GM06990 (cell line): Measurements from ENCODE around the gene ATP6V1G1.

ENCODE experiments used
- DNase-seq: peaks from one replicate; pipeline ENCODE4 v3.0.0-alpha.2; 2011; ENCODE audit not compliant: insufficient read length; ENCODE audit errors: extremely low read depth
- H3K27me3 ChIP-seq: replicated peaks from 2 replicates; pipeline ENCODE4 v1.6.0; 2011; ENCODE audit warnings: low read length; ENCODE audit not compliant: control insufficient read depth, insufficient read depth
- H3K36me3 ChIP-seq: 2 replicates; pipeline ENCODE4 v1.5.1; 2011; ENCODE audit warnings: low read length; ENCODE audit not compliant: control insufficient read depth, insufficient read depth
- H3K4me3 ChIP-seq: replicated peaks from 2 replicates; pipeline ENCODE4 v1.5.1; 2011; ENCODE audit warnings: low read depth, mild to moderate bottlenecking, control low read depth, low read length
- TF ChIP-seq, protein P1 (sequence below): IDR thresholded peaks from 2 replicates; pipeline ENCODE4 v1.5.1; 2011; ENCODE audit warnings: low read length, control low read depth, mild to moderate bottlenecking, inconsistent platforms; ENCODE audit not compliant: insufficient read depth, poor library complexity, severe bottlenecking

ATP6V1G1 gene

DNA sequence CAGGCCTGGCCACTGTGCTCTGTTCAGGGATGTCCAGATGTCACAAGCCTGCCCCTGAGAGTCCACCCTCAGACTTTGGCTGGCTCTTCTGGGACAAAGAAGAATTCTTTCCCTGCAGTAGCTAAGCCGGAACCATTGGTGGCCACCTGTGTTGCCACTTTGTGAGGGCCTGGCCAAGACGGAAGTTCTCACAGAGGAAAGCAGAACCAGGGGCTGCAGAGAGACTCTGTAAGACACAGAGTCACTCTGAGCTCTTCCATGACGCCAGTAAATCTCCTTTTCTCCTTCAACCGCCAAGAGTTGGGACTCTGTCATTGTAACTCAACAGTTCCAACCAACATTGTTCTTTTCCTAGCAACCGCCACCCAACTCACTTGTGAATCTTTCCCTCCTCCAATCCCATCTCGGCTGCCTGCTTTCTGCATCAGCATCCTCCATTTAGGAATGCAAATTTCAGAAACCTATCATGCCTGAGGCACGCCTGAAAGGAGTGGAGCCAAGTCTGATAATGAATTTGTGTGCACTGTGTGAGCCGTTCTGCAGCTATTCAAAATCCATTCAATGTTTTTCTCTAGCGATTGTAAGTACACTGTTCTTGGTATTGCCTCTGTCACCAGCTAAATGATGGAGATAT, 37.8 kb upstream of the ATP6V1G1 start:
- DNase-seq: no peak
- TF ChIP-seq, protein P1, sequence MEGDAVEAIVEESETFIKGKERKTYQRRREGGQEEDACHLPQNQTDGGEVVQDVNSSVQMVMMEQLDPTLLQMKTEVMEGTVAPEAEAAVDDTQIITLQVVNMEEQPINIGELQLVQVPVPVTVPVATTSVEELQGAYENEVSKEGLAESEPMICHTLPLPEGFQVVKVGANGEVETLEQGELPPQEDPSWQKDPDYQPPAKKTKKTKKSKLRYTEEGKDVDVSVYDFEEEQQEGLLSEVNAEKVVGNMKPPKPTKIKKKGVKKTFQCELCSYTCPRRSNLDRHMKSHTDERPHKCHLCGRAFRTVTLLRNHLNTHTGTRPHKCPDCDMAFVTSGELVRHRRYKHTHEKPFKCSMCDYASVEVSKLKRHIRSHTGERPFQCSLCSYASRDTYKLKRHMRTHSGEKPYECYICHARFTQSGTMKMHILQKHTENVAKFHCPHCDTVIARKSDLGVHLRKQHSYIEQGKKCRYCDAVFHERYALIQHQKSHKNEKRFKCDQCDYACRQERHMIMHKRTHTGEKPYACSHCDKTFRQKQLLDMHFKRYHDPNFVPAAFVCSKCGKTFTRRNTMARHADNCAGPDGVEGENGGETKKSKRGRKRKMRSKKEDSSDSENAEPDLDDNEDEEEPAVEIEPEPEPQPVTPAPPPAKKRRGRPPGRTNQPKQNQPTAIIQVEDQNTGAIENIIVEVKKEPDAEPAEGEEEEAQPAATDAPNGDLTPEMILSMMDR: no peak
- Histone ChIP-seq H3K36me3 (no peaks in the 10 kb centered on the region), H3K4me3 (no peak overlapping the region), H3K27me3 (no peaks in the 10 kb centered on the region; the same call in none of the 2 replicates)

DNA sequence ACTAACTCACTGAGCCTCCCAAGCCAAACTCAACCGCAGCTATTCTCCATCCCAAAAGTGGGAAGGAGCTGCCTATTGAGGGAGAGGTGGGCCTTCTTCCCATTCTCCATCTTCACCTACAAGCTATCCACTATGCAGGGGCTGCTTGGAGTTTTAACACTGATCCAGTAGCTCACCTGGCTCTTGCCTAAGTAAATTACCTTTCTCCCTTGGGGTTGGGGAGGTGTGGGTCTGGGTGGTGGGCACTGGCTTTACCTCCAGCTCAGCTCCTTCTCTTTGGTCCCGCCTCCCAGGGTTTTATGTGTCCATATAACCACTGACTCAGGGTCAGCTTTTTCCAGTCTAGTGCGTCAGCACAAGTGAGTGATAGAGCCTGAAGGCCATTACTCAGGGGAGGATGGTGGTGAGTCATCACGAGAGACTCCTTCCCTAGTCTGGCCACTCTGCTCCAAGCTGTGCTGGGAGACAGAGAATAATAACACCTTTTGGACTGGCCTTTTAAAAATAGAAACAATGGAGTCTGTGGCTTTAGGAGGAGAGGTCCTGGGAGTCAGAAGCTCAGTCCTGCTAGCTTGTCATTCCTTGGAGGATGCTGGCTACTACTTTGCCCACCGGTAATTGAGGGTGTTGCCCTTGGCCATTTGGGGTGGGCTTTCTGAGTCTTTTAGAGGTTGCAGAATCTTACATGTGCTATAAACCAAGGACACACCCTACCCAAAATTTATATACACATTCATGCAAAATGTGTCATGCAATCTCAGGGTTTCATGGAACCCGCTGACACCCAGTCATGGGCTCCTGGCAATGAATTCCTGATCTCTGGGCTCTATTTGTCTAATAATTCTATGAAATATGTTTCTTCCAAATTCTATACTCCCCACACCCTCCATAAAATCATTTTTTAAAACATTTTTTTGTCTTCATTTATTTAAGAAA, 35.6 kb upstream of the ATP6V1G1 start:
- no peaks in the 10 kb centered on the region for H3K36me3 ChIP-seq
- H3K27me3 ChIP-seq: no peaks in the 10 kb centered on the region; the same call in none of the 2 replicates

DNA sequence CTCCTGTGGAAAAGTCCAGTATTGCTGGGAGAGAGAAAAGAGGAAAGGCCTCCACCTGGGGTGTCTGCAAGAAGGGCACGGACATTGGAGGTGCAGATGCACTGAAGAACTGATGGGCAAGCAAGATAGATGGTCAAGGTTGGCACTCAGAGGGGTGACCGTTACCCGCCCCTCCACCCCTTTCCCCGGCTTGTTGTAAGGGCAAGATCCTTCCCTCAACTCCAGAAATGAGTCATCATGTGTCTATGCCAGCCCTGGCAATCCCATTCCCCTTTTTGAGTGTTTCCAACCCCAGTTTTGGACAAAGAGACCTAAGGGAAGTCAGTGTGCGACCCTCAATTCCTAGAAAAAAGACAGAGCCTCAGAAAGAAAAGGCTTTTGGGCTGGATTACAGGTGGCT, 34.9 kb upstream of the ATP6V1G1 start:
- Histone ChIP-seq H3K4me3 (no peak overlapping the region), H3K36me3 (no peaks in the 10 kb centered on the region), H3K27me3 (no peaks in the 10 kb centered on the region; the same call in 1 of the 2 replicates)
- TF ChIP-seq, protein P1: no peak
- no peak for DNase-seq

More for the DNA sequence above, 35.6 kb upstream of the ATP6V1G1 start:
- TF ChIP-seq, protein P1: no peak
- H3K4me3 ChIP-seq: no peak overlapping the region
- DNase-seq: no peak

DNA sequence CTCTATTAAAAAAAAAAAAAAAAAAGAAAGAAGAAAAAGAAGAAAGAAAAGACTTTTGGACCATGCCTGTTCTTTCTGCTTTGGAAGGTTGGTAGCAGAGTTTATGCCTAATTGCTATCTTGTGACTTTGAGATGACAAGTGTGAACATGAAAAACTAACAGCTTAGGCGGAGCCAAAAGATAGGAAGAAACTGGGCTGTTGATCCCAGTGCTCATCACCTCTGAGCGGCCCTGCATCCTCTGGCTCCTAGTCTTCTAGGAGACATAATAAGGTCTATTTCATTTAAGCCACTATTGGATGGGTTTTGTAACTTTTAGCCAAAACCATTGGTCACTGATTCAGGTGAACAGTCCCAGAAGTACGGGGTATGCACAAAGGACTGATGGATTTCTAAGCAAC, 34.4 kb upstream of the ATP6V1G1 start:
- DNase-seq: no peak
- Histone ChIP-seq H3K4me3 (no peak overlapping the region), H3K36me3 (no peaks in the 10 kb centered on the region), H3K27me3 (no peaks in the 10 kb centered on the region; the same call in 1 of the 2 replicates)
- TF ChIP-seq, protein P1: no peak

DNA sequence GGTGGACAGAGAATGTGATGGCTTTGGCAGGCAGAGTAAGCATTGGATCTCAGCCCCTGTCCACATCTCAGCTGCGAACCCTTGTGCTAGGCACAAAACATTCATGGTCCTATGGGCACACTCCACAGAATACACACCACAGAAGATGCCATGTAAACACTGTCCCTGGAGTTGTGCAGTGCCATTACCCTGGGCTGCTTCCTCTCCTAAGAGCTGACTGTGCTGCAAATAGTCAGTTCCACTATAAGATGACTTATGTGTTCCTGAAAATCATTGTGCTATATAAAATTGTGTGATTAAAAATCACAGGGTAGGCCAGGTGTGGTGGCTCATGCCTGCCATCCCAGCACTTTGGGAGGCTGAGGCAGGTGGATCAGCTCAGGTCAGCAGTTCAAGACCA, 31.9 kb upstream of the ATP6V1G1 start:
- no peak for DNase-seq
- TF ChIP-seq, protein P1: no peak
- H3K4me3 ChIP-seq: no peak overlapping the region
- H3K27me3 ChIP-seq: no peaks in the 10 kb centered on the region; the same call in 1 of the 2 replicates
- no peaks in the 10 kb centered on the region for H3K36me3 ChIP-seq
